ENCODE data around the gene SURF1. TPM values are rescaled to one million over a fixed set of nuclear protein-coding genes. Genes with fewer than 3 reads are reported as not detected.
A peak's percentile ranks its signal among the peaks of the same experiment; 100 is the strongest.

SURF1 gene
- total and polyA plus RNA-seq, 2 donors (not counting 1 experiment from before 2014, with no cell fraction given), result 44.1 to 54.5 TPM

DNA sequence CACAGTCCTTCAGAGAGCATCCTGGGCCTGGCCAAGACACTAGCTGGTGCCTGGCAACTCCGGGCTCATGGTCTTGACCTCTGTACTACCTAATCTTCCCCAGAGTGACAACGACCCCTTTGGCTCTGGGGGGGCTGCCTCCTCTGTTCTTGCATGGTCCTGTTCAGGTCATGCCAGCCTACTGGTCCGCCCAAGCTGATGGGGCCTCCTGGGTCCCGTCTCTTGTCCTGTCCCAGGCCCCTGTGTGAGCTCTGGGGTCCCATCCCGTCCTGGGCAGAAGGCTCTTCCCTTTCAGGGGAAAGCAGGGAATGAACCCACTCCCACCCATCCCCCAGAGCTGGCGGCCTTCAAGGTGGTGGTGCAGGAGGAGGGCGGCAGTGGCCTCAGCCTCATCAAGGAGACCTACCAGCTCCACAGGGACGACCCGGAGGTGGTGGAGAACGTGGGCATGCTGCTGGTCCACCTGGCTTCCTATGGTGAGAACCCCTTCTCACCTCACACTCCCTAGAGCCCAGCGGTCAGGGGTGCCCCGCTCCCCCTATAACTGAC, 48.2 kb upstream of the SURF1 start:
- DNase-seq (no peak), ATAC-seq (ENCODE audit: low read depth) (no peak)
- Mint-ChIP-seq H3K4me3 (no peak overlapping the region), H3K9me3 (ENCODE audit: insufficient read depth) (no peaks in the 10 kb centered on the region), H3K27ac (no peak overlapping the region), H3K4me1 (peaks cover 2% of the 10 kb centered on the region), H3K27me3 (no peaks in the 10 kb centered on the region)
- ChIA-PET POLR2A (no interaction called here), CTCF (interaction anchor here (0.8 to 4.8 kb wide), 5 partner anchors 81 to 222 kb away, joined by 3 to 34 read pairs (median 5); no protein-coding TSS in a partner anchor)
- no peaks in the 10 kb centered on the region for H3K27me3 ChIP-seq (replicated peaks in 1 of 4; ENCODE audit: control extremely low read depth in 1 of 4, control insufficient read depth in 3 of 4, insufficient read depth in 4 of 4, low read length in 3 of 4)
- intact Hi-C loops (cut with micrococcal nuclease), result no loop called here
- H3K4me1 ChIP-seq (ENCODE audit: control insufficient read depth in 2 of 2, insufficient read depth in 2 of 2, low read length in 2 of 2), result peaks cover 0 to 2% of the 10 kb centered on the region in 2 donors
- no peak overlapping the region for H3K4me2 ChIP-seq (replicated peaks; ENCODE audit: low read depth, low read length, poor library complexity, severe bottlenecking)
- H3K27ac ChIP-seq (ENCODE audit: low read length in 2 of 2), result no peak overlapping the region
- peaks cover 0 to 47% of the 10 kb centered on the region in 2 experiments for H3K36me3 ChIP-seq (replicated peaks in 1 of 2; ENCODE audit: control extremely low read depth in 1 of 2, control insufficient read depth in 1 of 2, extremely low read depth in 1 of 2, insufficient read depth in 2 of 2, low read length in 1 of 2)
- H2AFZ ChIP-seq (ENCODE audit: insufficient read depth, low read depth, low read length, poor library complexity, severe bottlenecking), result no peak overlapping the region
- H3K79me2 ChIP-seq (ENCODE audit: control insufficient read depth, insufficient read depth, low read length), result peaks cover 5% of the 10 kb centered on the region
- WGBS (ENCODE audit: insufficient coverage), result 92% methylated on average over 8 of the region's 12 CpGs
- TF ChIP-seq EZH2 (IDR thresholded peaks at IDR 0.05; ENCODE audit: borderline replicate concordance, insufficient read depth, low read depth, low read length, poor library complexity, severe bottlenecking), result no peak
- TF ChIP-seq, protein P1, sequence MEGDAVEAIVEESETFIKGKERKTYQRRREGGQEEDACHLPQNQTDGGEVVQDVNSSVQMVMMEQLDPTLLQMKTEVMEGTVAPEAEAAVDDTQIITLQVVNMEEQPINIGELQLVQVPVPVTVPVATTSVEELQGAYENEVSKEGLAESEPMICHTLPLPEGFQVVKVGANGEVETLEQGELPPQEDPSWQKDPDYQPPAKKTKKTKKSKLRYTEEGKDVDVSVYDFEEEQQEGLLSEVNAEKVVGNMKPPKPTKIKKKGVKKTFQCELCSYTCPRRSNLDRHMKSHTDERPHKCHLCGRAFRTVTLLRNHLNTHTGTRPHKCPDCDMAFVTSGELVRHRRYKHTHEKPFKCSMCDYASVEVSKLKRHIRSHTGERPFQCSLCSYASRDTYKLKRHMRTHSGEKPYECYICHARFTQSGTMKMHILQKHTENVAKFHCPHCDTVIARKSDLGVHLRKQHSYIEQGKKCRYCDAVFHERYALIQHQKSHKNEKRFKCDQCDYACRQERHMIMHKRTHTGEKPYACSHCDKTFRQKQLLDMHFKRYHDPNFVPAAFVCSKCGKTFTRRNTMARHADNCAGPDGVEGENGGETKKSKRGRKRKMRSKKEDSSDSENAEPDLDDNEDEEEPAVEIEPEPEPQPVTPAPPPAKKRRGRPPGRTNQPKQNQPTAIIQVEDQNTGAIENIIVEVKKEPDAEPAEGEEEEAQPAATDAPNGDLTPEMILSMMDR (IDR thresholded peaks at IDR 0.05), result no peak
- H3K9me3 ChIP-seq (ENCODE audit: control extremely low read depth in 1 of 3, control insufficient read depth in 2 of 3, insufficient read depth in 1 of 3, low read length in 2 of 3), result no peaks in the 10 kb centered on the region
- H3K9ac ChIP-seq (ENCODE audit: low read length), result no peak overlapping the region
- H3K4me3 ChIP-seq (ENCODE audit: control extremely low read depth in 1 of 5, extremely low read depth in 1 of 5, insufficient read depth in 1 of 5, low read depth in 2 of 5, low read length in 4 of 5), result no peak overlapping the region
- H4K20me1 ChIP-seq (ENCODE audit: control insufficient read depth, insufficient read depth, low read length, poor library complexity, severe bottlenecking), result peaks cover 38% of the 10 kb centered on the region

DNA sequence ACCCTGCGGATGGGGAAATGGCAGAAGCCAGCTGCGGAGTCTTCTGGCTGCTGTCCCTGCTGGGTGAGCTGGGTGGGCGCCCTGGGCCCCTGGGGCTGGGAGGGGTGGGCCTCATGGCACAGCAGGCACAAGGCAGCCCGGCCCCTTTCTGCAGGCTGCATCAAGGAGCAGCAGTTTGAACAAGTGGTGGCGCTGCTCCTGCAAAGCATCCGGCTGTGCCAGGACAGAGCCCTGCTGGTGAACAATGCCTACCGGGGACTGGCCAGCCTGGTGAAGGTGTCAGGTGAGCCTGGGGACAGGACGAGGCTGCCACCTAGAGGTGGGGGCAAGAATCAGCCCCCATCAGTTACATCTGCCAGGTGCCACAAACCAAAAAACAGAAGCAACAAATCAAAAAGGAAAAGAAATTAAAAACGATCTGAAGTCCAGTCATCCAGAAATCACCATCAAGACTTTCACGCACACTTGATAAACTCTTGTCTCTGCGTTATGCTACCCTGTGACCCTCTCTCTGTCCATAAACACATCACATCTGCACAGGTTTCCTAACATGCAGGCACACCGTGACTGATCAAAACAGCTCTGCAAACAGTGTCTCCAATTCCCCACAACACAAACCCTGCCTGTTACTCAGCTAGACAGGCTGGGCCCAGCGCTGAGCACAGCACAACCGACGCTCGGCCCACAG, 47.6 kb upstream of the SURF1 start:
- peaks cover 38% of the 10 kb centered on the region for H4K20me1 ChIP-seq (ENCODE audit: control insufficient read depth, insufficient read depth, low read length, poor library complexity, severe bottlenecking)
- no peaks in the 10 kb centered on the region for H3K9me3 ChIP-seq (ENCODE audit: control extremely low read depth in 1 of 3, control insufficient read depth in 2 of 3, insufficient read depth in 1 of 3, low read length in 2 of 3)
- H3K4me3 ChIP-seq (ENCODE audit: control extremely low read depth in 1 of 5, extremely low read depth in 1 of 5, insufficient read depth in 1 of 5, low read depth in 2 of 5, low read length in 4 of 5), result no peak overlapping the region
- WGBS (ENCODE audit: insufficient coverage), result 78% methylated on average over 15 of the region's 16 CpGs
- CTCF ChIA-PET, result interaction anchor here (0.8 to 4.8 kb wide), 5 partner anchors 82 to 221 kb away, joined by 3 to 34 read pairs (median 5); no protein-coding TSS in a partner anchor
- peak; percentile 59 for DNase-seq
- no peaks in the 10 kb centered on the region for H3K9me3 Mint-ChIP-seq (ENCODE audit: insufficient read depth)
- no peak overlapping the region for H2AFZ ChIP-seq (ENCODE audit: insufficient read depth, low read depth, low read length, poor library complexity, severe bottlenecking)
- no peaks in the 10 kb centered on the region for H3K27me3 Mint-ChIP-seq
- H3K4me2 ChIP-seq (replicated peaks; ENCODE audit: low read depth, low read length, poor library complexity, severe bottlenecking), result no peak overlapping the region
- H3K4me1 Mint-ChIP-seq, result peaks cover 2% of the 10 kb centered on the region
- H3K36me3 ChIP-seq (replicated peaks in 1 of 2; ENCODE audit: control extremely low read depth in 1 of 2, control insufficient read depth in 1 of 2, extremely low read depth in 1 of 2, insufficient read depth in 2 of 2, low read length in 1 of 2), result peaks cover 0 to 43% of the 10 kb centered on the region in 2 experiments
- no peak overlapping the region for H3K27ac ChIP-seq (ENCODE audit: low read length in 2 of 2)
- H3K4me3 Mint-ChIP-seq, result no peak overlapping the region
- H3K27me3 ChIP-seq (replicated peaks in 1 of 4; ENCODE audit: control extremely low read depth in 1 of 4, control insufficient read depth in 3 of 4, insufficient read depth in 4 of 4, low read length in 3 of 4), result no peaks in the 10 kb centered on the region
- H3K4me1 ChIP-seq (ENCODE audit: control insufficient read depth in 2 of 2, insufficient read depth in 2 of 2, low read length in 2 of 2), result peaks cover 0 to 2% of the 10 kb centered on the region in 2 donors
- peaks cover 5% of the 10 kb centered on the region for H3K79me2 ChIP-seq (ENCODE audit: control insufficient read depth, insufficient read depth, low read length)
- no peak for ATAC-seq (ENCODE audit: low read depth)
- H3K9ac ChIP-seq (ENCODE audit: low read length), result no peak overlapping the region
- TF ChIP-seq, protein P1 (IDR thresholded peaks at IDR 0.05), result peak; percentile 75
- no peak for TF ChIP-seq EZH2 (IDR thresholded peaks at IDR 0.05; ENCODE audit: borderline replicate concordance, insufficient read depth, low read depth, low read length, poor library complexity, severe bottlenecking)
- POLR2A ChIA-PET, result no interaction called here
- H3K27ac Mint-ChIP-seq, result no peak overlapping the region
- intact Hi-C loops (cut with micrococcal nuclease), result no loop called here

Measured in B cell (primary cell).